Measurements from ENCODE around the gene S1PR1.
"Not testable (repeated sequence)": the region's sequence is repeated elsewhere in the genome, so short reads cannot be mapped to it uniquely, and the experiment has no call there.

Gene S1PR1

GRCh38 chr1:101236516-101237228 is at the start of gene S1PR1:
S1PR1 (plus strand) TSS chr1:101237019; CDS start chr1:101238985, 1,966 bp downstream.
- DNase-seq, result no peak

DNA sequence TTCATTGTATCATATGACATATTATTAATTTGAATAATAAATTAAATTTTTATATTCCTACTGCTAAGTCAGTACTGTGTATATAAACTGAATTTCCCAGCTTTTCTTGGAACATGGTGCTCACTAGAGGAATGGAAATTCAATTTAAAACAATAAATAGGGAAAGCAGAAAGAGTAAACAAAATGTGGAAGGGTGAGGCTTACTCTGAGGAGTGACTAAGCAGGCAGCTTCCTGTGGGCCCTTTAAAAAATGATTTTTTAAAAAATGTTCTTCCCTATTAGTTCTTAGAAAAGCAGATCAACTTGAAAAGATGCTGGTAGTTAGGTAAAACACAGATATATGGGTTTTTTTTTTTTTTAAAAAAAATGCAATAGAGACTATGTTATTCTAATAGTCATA is 49.5 kb upstream of the S1PR1 start:
- no peak for DNase-seq

- no peak for DNase-seq
These were observed 48.5 kb upstream of the S1PR1 start for GRCh38 chr1:101188331-101188730.

DNA sequence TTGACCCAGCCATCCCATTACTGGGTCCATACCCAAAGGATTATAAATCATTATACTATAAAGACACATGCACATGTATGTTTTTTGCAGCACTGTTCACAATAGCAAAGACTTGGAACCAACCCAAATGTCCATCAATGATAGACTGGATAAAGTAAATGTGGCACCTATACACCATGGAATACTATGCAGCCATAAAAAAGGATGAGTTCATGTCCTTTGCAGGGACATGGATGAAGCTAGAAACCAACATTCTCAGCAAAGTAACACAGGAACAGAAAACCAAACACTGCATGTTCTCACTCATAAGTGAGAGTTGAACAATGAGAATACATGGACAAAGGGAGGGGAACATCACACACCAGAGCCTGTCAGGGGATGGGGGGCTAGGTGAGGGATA is 47.9 kb upstream of the S1PR1 start:
- DNase-seq, result not testable (repeated sequence)

DNA sequence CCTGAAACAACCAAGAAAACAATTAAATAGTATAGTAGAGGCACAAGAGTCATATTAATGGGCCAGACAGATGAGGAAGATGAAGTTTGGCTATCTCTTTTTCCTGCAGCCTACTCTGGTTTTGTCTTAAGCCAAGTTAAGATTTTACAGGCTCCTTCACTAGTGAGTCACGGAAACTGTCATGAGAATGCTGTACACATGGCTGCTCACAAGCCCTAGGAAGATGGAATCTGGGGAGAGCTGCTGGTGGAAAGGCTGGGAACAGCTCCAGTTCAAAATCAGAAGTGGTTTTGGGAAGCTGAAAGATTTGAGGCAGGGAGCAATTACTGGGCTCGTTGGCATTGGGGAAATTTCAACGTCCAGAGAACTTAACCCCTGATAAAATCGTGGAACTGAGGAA is 46.4 kb upstream of the S1PR1 start:
- no peak for DNase-seq

- no peak for DNase-seq
These were observed 45.8 kb upstream of the S1PR1 start for GRCh38 chr1:101191049-101191448.

DNA sequence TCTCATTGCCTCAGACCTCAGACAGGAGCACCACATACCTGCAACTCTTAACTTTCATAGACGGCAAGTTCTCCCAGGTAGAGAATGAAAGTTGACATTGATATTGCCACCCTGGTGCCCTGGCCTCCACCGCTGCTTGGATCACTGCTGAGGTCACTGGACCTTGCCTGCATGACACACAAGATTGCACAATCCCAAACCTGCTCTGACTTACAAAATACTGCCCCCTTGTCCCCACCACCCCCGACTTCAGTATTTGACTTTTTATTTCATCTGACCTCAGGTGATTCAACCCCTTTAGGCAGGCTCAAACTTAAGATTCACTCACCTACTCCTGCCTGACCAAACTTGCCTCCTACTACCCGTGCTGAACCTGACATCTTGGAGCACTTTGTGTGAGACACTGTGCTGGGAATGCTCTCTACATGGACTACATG is 43.1 kb upstream of the S1PR1 start:
- no peak for DNase-seq

GRCh38 chr1:101194746-101195145 is 42.1 kb upstream of the S1PR1 start:
- DNase-seq, result no peak

GRCh38 chr1:101196668-101197067 is 40.2 kb upstream of the S1PR1 start:
- DNase-seq, result no peak

- DNase-seq, result no peak
These were observed 37.8 kb upstream of the S1PR1 start for GRCh38 chr1:101198842-101199636.

DNA sequence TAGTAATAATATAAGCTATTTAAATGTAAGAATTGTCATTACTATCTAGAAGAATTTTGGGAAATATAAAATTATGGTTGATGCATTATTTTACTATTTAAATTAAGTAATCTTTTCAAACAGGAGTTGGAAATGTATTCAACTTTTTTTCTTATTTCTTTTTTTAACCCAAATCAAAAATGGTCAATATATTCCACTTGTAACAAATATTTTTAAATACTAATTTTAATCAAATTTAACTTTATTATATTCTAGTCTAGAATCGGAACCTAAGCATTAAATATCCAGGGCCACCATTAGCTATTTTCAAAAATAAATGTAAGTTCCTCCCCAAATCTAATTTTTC is 37.2 kb upstream of the S1PR1 start:
- no peak for DNase-seq

GRCh38 chr1:101200513-101200912 is 36.3 kb upstream of the S1PR1 start:
- no peak for DNase-seq

- no peak for DNase-seq
These were observed 32.8 kb upstream of the S1PR1 start for GRCh38 chr1:101203820-101204540.

GRCh38 chr1:101205457-101205856 is 31.4 kb upstream of the S1PR1 start:
- no peak for DNase-seq

DNA sequence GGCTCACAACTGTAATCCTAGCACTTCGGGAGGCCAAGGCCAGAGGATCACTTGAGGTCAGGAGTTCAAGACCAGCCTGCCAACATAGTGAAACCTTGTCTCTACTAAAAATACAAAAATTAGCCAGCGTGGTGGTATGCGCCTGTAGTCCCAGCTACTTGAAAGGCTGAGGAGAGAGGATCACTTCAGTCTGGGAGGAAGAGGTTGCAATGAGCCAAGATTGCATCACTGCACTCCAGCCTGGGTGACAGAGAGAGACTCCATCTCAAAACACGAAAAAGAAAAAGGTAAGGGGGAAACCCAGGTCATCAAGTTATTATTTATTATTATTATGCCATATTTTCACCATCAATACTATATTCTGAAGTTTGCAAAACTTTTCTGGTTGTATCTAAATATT is 30.7 kb upstream of the S1PR1 start:
- DNase-seq, result not testable (repeated sequence)

- not testable (repeated sequence) for DNase-seq
These were observed 29.5 kb upstream of the S1PR1 start for GRCh38 chr1:101207271-101207670.

DNA sequence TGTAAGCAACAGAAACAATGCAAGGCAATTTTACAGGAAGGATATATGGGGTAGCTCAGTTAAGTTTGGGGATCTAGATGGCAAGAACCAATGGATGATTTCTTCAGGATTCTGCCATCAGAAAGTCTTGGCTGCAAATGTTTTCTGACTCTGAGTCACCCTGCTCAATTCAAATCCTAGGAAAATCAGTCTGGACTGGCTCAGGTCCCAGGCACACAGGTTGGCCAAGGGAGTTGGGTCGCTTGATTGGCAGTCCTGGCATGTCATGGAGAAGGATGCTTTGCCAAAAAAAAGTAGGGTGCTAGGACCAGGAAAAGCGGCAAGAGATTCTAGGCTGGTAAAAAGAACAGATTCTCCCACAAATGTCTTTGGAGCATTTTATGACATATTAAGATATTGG is 28.9 kb upstream of the S1PR1 start:
- no peak for DNase-seq

DNA sequence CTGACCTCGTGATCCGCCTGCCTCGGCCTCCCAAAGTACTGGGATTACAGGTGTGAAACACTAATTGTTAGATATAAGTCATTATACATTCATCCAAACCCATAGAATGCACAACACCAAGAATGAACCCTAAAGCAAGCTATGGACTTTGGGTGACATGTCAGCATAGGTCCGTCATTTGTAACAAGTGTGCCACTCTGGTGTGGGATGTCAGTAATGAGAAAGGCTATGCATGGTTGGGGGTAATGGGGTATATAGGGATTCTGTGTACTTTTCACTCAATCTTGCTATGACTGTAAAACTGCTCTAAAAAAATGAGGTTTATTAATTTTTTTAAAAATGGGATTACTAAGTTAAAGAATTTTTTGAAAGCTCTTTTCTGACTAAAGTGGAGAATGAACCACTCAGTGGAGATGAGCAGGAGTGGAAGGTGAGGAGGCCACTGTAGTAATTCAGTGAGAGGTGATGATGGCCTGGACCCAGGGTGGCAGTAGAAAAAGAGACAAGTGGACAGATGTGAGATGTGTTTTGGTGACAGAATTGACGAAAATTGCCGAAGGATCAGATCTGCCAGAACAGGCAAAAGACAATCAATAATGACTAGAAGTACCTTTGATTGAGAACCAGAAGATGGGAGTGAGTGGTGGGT is 21.3 kb upstream of the S1PR1 start:
- DNase-seq, result no peak

- no peak for DNase-seq
These were observed 20.2 kb upstream of the S1PR1 start for GRCh38 chr1:101216623-101217022.

- no peak for DNase-seq
These were observed 19.7 kb upstream of the S1PR1 start for GRCh38 chr1:101217148-101217547.

- not testable (repeated sequence) for DNase-seq
These were observed 17.9 kb upstream of the S1PR1 start for GRCh38 chr1:101218968-101219367.

- no peak for DNase-seq
These were observed 16.6 kb upstream of the S1PR1 start for GRCh38 chr1:101219924-101220870.
